Kasumi-1 (cell line): ENCODE data around the gene SCUBE1.
A peak's percentile ranks its signal among the peaks of the same experiment; 100 is the strongest.
"Not testable (repeated sequence)": the region's sequence is repeated elsewhere in the genome, so short reads cannot be mapped to it uniquely, and the experiment has no call there.

Source experiments
- DNase-seq, 2 experiments: peaks; one replicate each; lab custom pipeline; 2025; lab: John Stamatoyannopoulos, UW

The SCUBE1 gene

GRCh38 chr22:43301866-43302265 is 41.3 kb downstream of the SCUBE1 start:
- DNase-seq = no peak

DNA sequence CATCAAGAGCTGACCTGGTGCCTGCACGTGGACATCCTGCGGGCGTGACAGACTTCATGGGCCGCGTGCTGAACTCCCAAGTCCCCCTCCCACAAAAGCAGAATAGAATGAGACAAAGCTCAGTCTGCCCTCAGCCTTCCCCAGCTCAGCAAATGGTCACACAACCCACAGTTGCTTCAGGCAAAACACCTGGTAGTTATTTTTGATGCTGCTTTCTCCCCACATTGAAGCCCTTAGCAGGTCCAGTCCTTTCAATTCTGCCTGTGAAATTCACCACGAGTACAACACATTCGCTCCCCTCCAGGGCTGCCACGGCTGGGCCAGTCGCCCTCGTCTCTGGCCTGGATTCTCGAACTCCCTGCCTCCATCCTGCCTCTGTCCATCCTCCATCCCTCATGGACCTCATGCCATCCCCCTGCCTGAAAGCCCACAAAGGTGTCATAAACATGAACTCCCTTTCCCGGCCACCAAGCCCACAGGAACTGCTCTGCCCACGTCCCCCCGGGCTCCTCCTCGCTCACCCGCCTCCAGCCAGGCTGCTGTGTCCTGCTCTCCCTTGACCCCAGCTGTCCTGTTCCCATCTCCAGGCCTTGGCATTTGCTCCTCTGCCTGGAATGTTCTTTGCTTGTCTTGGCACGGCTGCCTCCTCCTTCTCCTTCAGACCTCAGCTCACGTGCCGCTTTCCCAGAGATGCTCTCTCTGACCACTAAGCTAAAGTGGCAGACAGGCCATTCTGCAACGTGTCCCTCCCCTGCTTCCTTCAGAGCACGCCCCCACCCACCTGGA is 42.1 kb downstream of the SCUBE1 start:
- DNase-seq = no peak

DNA sequence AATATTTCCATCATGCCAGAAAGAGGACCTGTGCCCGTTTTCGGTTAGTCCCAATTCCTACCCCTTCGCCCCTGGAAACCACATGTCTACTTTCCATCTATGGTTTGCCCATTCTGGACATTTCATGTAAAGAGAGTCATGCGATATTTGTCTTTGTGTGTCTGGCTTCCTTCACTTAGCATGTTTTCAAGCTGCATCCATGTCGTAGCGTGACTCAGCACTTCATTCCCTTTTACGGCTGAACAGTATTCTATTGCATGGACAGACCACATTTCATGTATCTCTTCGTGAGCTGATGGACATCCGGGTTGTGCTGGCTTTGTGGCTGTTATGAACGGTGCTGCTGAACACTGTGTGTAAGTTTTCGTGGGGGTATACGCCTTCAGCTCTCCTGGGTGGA is 43.4 kb downstream of the SCUBE1 start:
- DNase-seq = no peak

DNA sequence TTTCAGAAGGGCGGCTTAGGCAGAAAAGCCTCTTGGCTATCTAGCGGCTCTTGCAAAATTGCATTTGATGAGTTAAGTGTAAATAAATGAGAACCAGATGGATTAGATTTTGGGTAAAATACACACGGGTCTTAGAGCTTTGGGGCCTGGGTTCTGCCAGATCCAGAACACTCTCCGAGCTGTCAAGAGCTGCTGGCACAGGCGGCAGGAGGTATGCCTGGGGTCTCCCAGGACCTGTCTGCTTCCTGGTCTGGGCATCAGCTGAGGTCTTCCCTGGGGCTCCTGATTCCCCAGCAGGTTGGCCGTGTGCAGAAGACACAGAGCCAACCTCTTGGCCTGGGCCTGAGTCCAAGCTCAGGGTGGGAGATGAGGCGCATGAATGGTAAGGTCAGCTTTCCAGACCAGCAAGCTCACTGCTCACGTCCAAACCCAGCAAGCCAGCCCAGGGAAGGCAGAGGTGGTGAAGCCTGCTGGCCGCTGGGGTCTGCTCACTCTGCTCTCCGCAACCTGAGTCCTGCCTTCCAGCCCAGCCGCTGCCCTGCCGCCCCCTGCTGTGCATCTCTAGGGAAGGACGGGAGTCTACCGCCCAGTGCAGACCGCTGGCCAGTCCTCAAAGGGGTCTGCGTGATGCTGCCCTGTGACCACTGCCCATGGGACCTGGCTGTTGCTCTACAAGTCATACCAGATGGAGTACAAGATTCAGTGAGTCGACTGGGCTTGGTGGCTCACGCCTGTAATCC is 44.9 kb downstream of the SCUBE1 start:
- no peak for DNase-seq

DNA sequence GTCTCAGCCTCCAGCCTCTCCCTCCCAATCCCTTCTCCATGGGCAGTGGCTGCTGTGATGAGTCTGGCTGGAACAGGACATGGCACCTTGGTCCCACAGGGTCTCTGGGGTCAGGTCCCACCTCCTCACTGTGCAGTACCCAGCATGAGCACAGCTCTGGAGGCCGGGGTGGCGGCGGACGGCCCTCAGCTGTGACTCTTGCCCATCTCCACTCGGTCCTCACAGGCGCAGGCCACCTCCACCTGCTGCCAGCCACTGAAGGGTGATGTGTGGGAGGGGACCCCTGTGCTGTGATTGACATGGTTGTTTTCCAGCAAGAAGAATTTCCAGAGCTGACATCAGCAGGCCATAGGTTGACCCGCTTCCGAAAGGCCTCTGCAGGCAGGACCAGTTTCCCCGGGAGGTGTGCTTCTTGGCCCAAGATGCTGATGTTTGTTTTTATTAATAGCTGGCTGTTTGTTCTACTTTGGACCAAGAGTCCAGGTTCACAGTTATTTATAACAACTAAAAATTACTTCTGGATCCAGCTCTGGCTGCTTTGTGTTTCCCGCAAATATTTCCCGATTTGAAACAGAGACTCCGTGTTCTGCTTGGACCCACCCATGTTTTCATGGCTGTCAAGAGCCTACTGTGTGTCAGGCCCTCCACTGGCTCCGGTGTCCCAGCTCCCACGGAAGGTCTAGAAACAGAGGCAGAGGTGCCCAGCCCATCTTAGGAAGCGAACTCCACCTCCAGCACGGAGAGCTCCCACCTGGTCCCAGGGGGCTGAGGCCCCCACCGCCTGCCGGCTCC is 45.7 kb downstream of the SCUBE1 start:
- no peak for DNase-seq

- DNase-seq = no peak
These were observed 46.8 kb downstream of the SCUBE1 start for GRCh38 chr22:43296276-43296902.

DNA sequence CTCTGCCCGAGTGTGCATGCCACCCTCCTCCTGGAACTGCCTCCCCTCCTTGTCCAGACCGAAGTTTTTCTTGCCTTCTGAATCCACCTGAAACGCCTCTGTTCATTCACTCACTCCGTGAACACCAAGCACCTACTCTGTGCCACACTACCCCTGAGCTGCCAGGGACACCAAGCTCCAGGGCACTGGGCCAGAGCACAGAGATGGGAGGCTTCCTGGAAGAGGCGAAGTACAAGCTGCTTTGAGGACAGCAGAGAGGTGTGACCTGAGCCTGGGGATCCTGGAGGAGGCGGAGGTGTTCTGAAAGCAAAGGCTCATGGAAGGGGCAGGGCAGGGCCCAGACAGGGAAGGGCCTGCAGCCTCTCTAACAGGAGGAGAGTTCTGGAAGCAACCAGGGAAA is 47.5 kb downstream of the SCUBE1 start:
- no peak for DNase-seq

DNA sequence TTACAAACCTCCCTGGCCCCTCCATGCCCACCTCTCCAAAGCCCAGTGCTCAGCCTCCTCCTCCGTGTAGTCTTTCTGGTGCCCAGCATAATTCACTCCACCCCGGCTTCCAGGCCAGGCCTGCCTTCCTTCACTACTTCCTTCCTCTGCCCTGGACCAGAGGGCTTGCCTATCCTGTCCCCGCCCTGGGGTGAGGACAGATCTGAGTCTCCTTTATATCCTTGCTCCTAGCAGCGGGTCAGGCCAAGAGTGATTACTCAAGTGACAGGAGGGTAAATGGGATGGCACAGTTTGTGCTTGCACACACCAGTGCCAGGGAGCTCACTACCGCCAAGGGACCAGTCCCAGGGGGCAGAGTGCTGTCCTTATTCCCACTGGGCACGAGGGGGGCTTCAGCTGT is 48.0 kb downstream of the SCUBE1 start:
- DNase-seq = no peak

DNA sequence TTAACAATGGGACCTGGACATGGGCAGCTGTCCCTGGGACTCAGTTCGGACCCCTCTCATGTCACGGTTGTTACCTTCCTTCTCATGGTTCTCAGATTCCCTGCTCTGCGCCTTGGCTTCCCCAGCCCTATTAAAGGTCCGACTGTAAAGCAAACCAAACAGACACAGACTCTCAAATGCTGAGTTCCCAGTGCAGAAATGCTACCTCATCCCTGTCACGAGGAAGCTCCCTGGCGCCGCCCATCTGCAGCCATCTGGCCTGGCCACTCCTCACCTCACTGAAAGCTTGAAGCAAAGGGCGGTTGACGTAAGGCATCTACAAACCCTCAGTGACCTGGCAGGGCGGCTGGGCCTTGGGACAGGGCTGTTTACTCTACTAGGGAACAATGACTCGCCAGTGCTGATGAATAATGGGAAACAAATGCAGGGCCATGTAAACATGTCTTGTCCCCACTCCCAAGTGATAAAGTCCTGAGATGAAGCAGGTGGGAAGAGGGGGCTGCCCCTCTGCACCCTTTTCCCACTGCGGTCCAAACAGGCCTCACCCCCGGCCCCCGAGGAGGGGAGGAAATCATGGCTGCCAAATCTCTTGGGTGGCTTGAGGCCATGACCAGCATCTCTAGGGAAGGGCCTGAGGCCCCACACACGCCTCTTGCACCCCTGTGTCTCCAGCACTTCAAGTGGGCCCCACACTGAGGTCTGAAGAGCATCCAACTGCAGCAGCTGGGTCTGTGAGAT is 49.3 kb downstream of the SCUBE1 start:
- DNase-seq = no peak

GRCh38 chr22:43293259-43293654 is 49.9 kb downstream of the SCUBE1 start:
- no peak for DNase-seq

DNA sequence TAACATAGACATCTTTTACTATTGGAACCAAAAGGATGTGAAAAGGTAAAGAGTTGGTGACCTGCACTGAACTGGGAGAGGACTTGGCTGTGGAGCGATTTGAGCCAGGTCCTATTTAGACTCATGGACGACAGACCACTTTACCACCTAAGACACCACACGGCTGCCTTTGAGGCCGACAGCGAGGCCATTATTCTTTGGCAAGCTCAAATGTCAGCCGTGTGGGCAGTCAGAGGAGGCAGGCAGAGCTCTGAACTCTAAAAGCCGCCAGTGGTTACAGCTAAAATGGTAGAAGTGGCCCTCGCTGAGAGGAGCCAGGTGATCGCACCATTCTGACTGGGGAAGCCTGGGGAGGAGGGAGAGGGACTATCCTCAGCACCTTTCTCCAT is 50.5 kb downstream of the SCUBE1 start:
- DNase-seq = no peak

GRCh38 chr22:43291381-43291780 is 51.8 kb downstream of the SCUBE1 start:
- no peak for DNase-seq

DNA sequence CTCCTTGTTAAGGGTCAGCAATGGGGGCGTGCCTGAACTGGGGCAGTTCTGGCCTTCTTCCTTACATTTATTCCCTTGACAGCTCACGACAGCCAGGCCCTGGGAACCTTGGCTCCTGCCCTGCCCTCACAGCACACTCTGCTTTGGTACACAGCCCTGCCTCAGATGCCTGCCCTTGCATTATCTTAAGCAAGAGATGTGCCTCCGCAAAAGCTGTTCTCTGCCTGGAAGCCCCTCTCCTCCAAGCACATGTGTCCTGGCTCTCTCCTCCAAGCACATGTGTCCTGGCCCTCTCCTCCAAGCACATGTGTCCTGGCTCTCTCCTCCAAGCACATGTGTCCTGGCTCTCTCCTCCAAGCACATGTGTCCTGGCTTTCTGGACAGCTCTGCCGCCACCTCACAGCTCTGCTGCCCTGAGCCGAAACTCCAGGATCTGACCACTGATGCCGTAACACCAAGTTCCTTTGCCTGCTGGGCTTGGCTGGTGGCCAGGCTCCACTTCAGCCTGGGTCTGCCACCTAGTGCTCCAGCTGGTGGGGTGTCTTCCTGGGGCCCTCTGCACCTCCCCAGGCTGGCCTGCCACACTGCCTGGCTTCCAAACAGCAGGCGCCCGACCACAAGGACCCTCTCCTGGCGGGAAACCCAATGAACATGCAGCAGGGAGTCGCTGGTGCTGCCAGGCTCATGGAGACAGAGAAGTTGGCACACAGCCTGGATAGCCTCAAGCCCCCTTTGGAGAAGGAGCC is 53.0 kb downstream of the SCUBE1 start:
- no peak for DNase-seq

- peak; percentile 32 to 49 for DNase-seq
These were observed 53.6 kb downstream of the SCUBE1 start for GRCh38 chr22:43289531-43289963.

DNA sequence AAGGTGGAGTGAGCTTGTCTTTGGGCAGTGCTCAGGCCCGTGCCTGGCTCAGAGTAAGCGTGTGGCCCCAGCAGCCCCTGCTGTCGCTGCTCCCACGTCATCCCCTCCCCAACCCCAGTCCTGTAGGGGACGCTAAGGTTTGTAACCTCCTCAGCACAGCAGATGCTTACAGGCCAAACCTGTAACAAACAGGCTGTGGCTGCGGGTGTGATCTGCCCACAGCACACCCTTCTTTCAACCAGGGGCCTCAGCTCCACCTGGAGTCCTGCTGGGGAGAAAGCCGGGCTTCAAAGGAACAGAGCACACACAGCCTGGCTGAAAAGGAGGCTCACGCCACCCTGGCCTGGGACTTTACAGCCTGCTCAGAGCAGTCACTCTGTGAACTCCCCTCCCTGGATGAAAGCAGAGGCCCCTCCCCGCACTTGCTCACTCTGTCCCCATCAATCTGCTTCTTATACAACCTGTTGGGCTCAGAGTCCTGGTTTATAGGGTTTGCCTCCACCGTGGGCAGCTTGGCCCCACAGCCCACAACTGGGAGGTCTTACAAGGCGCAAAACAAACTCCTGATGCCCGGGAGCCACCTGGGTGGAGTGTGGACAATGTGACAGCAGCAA is 54.3 kb downstream of the SCUBE1 start:
- no peak for DNase-seq

DNA sequence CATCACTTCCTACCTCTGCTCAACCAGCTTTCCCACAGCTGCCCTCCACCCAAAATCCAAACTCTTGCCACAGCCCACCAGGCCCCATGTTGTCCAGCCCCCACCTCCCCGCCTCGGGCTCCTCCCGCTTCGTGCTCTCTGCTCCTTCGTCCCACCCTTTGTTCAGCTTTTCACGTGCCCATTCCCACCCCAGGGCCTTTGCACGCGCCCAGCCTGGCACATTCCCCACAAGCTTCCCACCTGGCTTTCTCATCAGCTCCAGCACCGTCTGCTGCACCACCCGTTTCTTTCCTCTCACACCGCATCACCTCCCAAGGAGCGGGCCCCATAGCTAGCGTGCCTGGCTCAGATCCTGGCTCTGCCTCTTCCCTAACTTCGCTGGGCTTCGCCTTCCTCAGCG is 54.8 kb downstream of the SCUBE1 start:
- DNase-seq = no peak

DNA sequence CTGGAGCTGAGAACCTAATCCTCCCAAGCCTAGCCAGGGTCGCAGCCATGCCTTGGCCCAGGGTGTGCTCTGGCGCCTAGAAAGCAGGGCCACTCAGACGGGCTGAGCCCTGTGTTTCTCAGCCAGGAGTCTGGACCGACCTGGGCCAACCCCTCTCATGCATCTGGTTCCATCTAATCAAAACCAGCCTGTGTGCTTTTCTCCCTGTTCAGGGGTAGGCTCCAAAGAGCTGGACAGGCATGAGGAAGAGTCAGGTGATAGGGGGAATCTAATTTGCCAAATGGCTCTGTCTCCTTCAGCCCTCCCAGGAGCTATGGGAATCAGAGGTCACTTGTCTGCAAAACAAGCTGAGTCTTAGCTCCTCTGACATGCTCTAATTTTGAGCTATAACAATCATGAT is 55.7 kb downstream of the SCUBE1 start:
- no peak for DNase-seq

DNA sequence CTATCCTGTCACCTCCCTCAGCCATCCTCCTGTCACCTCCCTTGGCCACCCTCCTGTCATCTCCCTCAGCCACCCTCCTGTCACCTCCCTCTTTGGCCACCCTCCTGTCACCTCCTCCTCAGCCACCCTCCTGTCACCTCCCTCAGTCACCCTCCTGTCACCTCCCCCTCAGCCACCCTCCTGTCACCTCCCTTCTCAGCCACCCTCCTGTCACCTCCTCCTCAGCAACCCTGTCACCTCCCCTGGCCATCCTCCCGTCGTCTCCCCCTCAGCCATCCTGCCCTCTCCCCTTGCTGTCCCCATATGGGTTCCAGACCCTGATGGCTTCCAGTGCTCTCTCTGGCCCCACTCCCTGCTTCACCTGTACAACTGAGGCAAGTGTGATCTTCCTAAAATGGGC is 61.8 kb downstream of the SCUBE1 start:
- DNase-seq = no peak

- not testable (repeated sequence) for DNase-seq
These were observed 62.7 kb downstream of the SCUBE1 start for GRCh38 chr22:43280523-43280886.

DNA sequence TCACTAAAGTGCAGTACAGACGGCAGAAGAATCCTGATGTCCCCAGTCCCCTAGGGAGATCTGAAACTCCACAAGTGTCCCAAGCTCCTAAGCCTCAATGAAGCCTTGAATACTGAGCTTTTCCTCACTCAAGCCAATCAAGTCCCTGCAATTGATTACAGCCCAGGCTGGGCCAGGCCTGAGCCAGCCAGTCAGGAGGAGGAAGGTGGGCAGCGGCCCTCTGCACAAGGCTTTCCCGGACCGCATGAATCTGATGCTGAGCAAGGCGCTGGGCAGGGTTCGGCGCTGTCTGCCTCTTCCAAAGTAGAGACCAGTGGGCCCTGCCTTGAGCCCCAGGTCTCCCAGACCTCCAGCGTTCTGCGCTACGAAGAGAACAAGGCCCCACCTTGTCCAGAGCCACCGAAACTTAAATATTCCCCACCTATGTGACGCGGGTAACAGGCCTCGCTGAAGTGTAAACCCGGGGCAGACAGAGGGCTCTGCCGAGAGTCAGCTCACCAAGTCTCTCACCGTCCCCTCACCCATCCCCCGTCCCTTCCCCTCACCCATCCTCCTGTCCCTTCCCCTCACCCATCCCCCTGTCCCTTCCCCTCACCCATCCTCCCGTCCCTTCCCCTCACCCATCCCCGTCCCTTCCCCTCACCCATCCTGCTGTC is 63.2 kb downstream of the SCUBE1 start:
- no peak for DNase-seq
